Measurements from ENCODE around the gene ATP1A4. TPM values are rescaled to one million over a fixed set of nuclear protein-coding genes. Genes with fewer than 3 reads are reported as not detected.

The ATP1A4 gene
- polyA plus RNA-seq, 3 donors from 2014 or later, result not detected

DNA sequence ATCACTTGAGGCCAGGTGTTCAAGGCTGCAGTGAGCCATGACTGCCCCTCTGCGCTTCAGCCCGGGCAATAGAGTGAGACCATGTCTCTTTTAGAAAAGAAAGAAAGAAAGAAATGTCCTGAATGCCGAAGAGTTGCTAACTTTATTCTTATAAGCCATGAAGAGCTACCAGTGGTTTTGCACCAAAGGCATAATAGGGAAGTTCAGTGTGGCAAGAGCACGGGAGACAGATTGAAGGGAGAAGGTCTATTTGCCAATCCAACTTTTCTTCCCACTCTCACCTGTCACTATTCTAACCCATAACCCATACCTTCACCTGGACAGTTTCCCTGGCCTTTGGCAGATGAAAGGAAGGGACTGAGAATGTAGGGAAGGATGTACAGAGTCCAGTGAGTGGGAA, 49.4 kb downstream of the ATP1A4 start:
- Mint-ChIP-seq H3K4me3 (no peak overlapping the region), H3K4me1 (peaks cover 11 to 13% of the 10 kb centered on the region in 2 donors), H3K36me3 (no peaks in the 10 kb centered on the region), H3K9me3 (no peaks in the 10 kb centered on the region), H3K27me3 (ENCODE audit: low read depth in 3 of 3) (peaks cover 0 to 4% (median 2%) of the 10 kb centered on the region in 3 donors), H3K27ac (no peak overlapping the region)
- no peak for DNase-seq

DNA sequence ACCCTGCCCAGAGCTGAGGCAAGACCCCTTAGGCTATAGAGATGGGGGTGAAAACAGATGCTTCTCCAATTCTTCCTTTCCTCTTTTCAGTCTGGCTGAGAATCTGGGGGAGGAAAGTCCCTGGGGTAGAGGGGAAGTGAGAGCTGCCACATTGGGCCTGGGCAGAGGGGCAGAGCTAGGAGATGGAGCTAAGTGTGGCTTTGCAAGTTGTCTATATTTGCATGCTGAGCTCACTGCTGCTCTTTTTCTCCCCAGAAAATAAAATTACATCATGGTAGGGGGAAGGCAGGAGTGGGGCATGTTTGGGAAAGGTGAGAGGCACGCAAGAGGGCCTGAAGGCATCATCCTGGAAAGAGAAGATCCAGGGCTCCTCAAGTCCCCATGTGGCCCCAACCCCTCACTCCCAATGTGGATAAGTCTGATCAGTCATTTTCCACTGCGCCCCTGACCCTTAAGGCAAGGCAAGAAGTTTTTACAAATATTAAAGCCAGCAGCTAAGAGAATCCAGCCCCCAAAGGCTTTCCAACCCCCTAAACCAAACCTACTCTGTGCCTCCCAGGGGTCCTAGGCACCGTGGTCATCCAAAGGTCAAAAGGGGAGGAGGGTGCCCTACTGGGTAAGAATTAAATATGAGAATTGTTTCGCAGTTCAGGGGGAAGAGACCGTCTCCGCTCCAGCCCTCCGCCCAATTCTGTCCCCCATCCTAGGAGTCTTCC, 53.3 kb downstream of the ATP1A4 start:
- peak in 1 of 3 donors; percentile 2 for DNase-seq
- Mint-ChIP-seq H3K27me3 (ENCODE audit: low read depth in 3 of 3) (peaks cover 0 to 4% (median 0%) of the 10 kb centered on the region in 3 donors), H3K4me3 (peak overlapping the region; percentile 89 to 94 (median 90)), H3K36me3 (no peaks in the 10 kb centered on the region), H3K9me3 (no peaks in the 10 kb centered on the region), H3K4me1 (peaks cover 29 to 38% of the 10 kb centered on the region in 2 donors), H3K27ac (peak overlapping the region; percentile 68 to 84 (median 78))

DNA sequence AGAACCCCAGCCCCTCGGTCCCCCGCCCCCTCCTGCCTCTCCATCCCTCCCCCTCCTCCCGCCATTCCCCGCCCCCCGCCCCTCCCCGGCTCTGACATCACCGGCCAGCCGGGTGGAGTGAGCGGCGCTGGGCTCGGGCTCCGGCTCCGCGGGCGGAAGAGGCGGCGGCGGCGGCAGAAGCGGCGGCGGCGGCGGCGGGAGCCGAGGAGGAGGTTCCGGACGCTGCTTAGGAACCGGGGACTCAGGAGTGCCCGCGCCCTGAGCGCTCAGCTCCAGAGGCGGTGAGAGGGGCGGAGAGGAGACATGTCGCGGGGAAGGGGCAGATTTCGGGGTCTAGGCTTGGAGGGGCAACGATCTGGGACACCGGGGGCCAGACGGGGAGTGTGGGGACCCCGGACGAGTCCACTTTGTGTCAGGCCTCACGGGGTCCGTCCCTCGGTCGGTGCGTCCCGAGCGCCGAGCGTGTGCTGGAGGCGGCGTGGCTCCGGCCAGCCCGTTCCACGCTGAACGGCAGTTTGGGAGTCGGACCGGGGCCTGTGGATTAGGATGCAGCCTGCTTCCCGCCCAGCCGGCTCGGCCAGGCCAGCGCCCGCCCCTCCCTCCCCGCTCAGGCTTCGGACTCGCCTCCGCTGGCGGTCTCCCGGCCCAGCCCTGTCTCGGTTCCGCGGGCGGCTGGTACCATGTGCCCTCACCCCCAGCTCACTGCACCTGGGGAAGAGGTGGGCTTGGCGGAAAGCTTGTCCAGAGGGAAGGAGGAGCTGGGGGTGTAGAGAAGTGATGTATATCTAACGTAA, 54.0 kb downstream of the ATP1A4 start, which contains the start of gene PEA15:
PEA15 (plus strand) TSS at position 143 of the 794 bp plus-strand sequence. CDS start 6,161 bp downstream, outside the sequence.
- peaks cover 0 to 4% (median 0%) of the 10 kb centered on the region in 3 donors for H3K27me3 Mint-ChIP-seq (ENCODE audit: low read depth in 3 of 3)
- H3K4me3 Mint-ChIP-seq, result peak within 1 kb of the TSS; percentile 89 to 94 (median 90)
- peaks cover 34 to 46% of the 10 kb centered on the region in 2 donors for H3K4me1 Mint-ChIP-seq
- no peaks in the 10 kb centered on the region for H3K9me3 Mint-ChIP-seq
- no peaks in the 10 kb centered on the region for H3K36me3 Mint-ChIP-seq
- peak; percentile 68 to 72 (median 69) for DNase-seq
- H3K27ac Mint-ChIP-seq, result peak within 1 kb of the TSS; percentile 68 to 95 (median 88)

DNA sequence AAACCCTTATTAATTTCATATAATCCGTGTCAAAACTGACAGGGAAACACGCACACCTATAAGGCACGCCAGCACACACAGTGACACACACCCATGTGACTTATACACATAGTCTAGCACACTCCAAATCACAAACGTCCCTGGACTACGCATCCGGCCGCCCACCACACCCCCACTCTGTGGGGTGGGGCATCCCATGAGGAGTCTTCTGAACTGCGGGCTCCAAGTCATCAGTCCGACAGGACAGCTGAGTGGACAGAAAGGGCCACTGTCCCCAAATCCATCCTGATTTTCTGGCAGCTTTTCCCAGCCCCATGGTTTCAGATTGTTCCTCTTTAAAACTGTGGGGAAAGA, 54.6 kb downstream of the ATP1A4 start:
- Mint-ChIP-seq H3K9me3 (no peaks in the 10 kb centered on the region), H3K4me3 (peak overlapping the region; percentile 72 to 94 (median 89)), H3K27ac (peak overlapping the region; percentile 53 to 95 (median 76)), H3K36me3 (no peaks in the 10 kb centered on the region), H3K27me3 (ENCODE audit: low read depth in 3 of 3) (peaks cover 0 to 4% (median 0%) of the 10 kb centered on the region in 3 donors), H3K4me1 (peaks cover 34 to 46% of the 10 kb centered on the region in 2 donors)
- DNase-seq, result peak; percentile 19 to 33 (median 22)

DNA sequence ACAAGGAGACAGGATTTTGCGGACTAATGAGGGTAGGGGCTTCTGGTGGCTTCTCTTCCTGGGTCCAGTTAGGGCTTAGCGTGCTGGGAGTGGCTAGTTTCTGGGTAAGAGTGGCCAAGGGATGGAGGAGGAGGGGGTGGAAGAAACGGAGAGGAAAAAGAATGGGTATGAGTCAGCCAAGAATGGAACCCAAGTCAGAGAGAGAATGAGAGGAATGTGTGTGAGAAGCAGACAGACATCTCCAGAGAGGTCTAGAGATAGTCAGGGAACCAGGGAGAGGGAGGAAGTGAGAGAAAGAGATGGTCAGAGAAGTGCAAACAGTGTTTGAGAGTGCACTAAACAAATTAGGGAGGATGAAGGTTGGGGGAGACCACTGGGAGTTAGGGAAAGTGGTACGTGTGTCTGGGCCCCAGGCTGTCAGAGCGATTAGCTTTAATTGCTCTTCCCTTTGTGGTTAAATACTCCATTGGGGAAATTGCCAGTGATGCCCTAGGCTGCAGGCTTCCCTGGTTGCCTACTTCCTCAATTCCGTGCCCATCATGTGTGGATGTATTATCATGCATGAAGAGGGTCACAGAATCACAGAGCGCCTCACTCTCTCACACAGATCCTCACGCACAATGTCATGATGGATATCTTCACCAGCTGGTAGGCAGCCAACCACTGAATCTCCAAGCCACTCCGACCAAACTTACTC, 55.2 kb downstream of the ATP1A4 start:
- Mint-ChIP-seq H3K27me3 (ENCODE audit: low read depth in 3 of 3) (peaks cover 0 to 4% (median 1%) of the 10 kb centered on the region in 3 donors), H3K9me3 (no peaks in the 10 kb centered on the region), H3K4me1 (peaks cover 34 to 46% of the 10 kb centered on the region in 2 donors), H3K27ac (peak overlapping the region; percentile 53 to 95 (median 78)), H3K36me3 (no peaks in the 10 kb centered on the region), H3K4me3 (peak overlapping the region; percentile 17 to 94 (median 75))
- no peak for DNase-seq

DNA sequence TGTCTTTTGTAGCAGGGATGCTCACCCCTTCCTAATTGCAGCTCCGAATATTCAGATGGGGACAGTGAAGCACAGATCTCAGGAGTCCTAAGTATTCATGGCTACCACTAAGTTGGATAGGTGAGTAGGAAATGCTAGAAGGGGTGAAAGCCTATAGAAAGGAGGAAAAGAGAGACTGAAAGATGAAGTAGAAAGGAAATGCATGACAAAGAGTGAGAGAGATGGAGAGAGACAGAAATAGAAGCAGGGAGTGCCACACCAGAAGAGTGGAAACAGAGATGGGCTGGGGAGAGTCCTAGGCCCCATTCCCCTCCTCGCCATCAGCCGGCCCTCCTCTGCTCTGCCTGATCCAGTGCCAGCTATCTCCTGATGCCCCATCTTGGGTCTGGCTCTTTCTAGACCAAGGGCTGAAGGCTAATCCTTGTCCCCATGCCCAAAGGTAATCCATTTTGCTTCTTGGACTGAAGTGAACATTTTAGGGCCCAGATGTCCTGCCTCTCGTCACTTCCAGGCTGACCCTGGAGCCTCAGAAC, 55.8 kb downstream of the ATP1A4 start:
- H3K27me3 Mint-ChIP-seq (ENCODE audit: low read depth in 3 of 3), result peaks cover 0 to 4% (median 3%) of the 10 kb centered on the region in 3 donors
- peak overlapping the region in 4 of 5 donors; percentile 72 to 94 (median 84) for H3K4me3 Mint-ChIP-seq
- H3K36me3 Mint-ChIP-seq, result peaks cover 0 to 6% (median 2%) of the 10 kb centered on the region in 3 donors
- H3K9me3 Mint-ChIP-seq, result no peaks in the 10 kb centered on the region
- H3K4me1 Mint-ChIP-seq, result peaks cover 34 to 46% of the 10 kb centered on the region in 2 donors
- DNase-seq, result no peak
- peak overlapping the region; percentile 53 to 95 (median 78) for H3K27ac Mint-ChIP-seq

DNA sequence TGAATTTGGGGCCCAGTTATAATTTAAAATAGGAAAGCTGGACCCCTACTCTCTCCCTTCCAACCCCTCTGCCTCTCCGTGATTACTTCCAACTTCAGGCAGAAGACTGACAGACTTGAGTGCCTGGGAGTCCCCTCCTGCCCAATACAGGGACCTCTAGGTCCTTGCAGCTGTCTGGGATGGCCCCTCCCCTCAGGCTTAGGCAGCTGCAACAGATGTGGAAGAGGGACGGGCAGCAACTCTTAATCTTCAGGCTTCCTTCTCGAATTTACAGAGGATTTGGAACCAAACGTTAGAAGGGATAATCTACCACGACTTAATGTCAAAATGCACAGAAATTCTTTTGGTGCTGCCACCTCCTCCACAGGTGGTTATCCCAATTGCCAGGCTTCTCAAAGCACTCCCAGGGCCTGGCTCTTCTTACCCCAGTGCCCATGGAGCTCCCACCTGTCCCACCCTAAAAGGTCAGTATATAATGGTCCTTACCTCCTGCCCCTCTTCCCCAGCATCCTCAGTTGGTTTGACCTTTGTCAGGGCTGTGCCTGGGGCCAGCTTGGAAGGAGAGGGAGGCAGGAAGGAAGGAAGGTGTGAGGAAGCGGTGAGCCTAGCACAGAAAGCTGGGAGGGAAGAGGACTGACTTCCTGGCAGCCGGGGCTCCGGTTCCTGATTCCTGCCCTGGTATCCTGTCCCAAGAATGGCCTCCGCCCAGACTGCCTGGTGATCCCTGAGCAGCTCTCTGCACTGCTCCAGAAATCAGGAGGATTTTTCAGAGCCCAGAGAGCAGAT, 56.6 kb downstream of the ATP1A4 start:
- H3K27ac Mint-ChIP-seq, result peak overlapping the region; percentile 26 to 95 (median 45)
- DNase-seq, result no peak
- H3K4me3 Mint-ChIP-seq, result peak overlapping the region in 1 of 5 donors; percentile 29
- H3K9me3 Mint-ChIP-seq, result no peaks in the 10 kb centered on the region
- H3K27me3 Mint-ChIP-seq (ENCODE audit: low read depth in 3 of 3), result peaks cover 0 to 4% (median 2%) of the 10 kb centered on the region in 3 donors
- peaks cover 0 to 10% (median 4%) of the 10 kb centered on the region in 3 donors for H3K36me3 Mint-ChIP-seq
- H3K4me1 Mint-ChIP-seq, result peaks cover 34 to 46% of the 10 kb centered on the region in 2 donors

DNA sequence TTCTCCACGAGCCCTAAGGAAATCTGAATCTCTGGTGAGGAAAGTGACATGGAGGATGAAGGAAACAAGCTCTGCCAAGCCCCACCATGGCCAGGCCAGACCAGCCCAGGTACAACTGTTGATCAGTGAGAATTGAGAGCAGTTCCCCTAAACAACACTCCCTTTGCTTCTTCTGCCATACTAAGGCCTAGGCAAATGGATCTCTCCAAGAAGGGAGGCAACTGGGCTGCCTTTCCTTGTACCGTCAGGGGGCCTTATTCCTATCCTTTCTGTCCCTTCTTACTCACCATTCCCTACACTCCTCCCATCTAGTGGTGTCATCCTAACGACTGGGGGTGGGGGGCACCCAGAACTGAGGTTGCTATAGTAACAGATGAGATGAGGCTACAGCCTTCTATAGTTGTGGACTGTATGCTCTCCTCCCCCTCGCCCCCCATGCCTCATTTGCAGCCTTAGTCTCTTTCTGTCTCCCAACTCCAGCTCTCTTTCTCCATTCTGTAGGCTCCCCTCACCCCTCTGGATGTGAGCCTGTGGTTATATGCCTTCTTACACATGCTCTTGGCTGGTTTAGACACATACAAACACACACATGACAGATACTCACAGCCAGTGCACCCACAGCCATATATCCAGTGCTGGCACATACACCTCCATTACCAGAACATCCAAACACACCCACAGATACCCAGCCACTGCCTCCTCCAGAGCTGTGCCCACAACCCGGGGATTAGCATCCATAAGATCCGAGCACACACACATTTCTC, 57.3 kb downstream of the ATP1A4 start:
- Mint-ChIP-seq H3K4me3 (no peak overlapping the region), H3K27ac (peak overlapping the region in 5 of 6 donors; percentile 37 to 75 (median 53)), H3K27me3 (ENCODE audit: low read depth in 3 of 3) (peaks cover 0 to 4% (median 2%) of the 10 kb centered on the region in 3 donors), H3K9me3 (no peaks in the 10 kb centered on the region), H3K36me3 (peaks cover 0 to 17% (median 8%) of the 10 kb centered on the region in 3 donors), H3K4me1 (peaks cover 34 to 46% of the 10 kb centered on the region in 2 donors)
- DNase-seq, result no peak

DNA sequence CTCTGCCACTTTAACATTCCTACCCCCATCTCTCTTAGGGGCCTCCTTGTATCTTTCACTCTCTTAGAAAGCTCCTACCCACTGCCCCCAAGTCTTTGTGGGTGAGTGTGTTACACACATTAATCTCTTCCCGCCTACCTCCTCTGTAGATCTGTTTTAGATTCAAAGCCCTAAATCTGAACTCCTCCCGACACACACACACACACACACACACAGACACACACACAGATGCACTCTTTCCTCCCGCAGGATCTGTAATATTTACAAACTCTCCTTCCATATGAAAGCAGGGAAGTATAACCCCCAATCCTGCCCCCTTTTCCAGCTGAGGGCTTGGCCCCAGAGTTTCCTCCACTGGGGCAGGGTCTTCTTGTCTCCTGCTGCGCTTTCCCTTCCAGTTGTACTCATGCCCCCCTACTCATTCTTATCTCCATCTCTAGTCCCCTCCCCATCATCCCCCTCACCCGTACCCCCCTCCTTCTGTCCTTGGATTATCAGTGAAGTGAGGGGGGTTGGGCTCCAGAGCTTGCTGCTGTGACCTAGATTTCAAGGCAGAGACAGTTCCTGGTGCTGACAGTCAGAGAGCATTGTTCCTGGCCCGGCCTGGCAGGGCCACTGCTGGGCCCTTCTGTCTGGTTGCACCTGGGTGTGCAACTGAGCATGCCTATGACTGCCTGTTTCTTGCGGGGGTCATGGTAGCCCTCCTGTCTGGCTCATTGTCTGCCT, 58.1 kb downstream of the ATP1A4 start:
- Mint-ChIP-seq H3K9me3 (no peaks in the 10 kb centered on the region), H3K4me1 (peaks cover 27 to 38% of the 10 kb centered on the region in 2 donors), H3K27ac (peak overlapping the region in 5 of 6 donors; percentile 4 to 75 (median 44)), H3K27me3 (ENCODE audit: low read depth in 3 of 3) (peaks cover 0 to 4% (median 2%) of the 10 kb centered on the region in 3 donors), H3K4me3 (no peak overlapping the region), H3K36me3 (peaks cover 3 to 17% (median 11%) of the 10 kb centered on the region in 3 donors)
- no peak for DNase-seq

DNA sequence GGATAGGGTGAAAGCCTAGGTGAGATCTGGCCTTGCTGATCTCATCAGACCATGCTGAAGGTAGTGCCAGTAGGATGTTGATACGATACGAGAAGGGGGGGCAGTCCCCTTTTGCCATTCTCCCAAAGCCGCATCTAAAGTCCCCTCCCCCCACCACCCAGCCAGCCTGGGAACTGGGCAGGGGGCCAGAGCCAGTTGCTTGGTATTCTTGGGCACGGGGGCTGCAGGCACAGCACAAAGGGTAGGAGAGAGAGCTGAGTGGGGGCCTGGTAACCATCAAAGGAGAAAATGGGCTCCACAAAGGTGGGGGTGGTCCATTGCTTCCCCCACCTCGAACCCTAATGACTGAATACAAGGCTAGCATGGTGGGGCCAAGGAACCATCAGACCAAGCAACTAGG, 59.2 kb downstream of the ATP1A4 start:
- peaks cover 6 to 22% (median 11%) of the 10 kb centered on the region in 3 donors for H3K36me3 Mint-ChIP-seq
- H3K4me3 Mint-ChIP-seq, result no peak overlapping the region
- H3K9me3 Mint-ChIP-seq, result no peaks in the 10 kb centered on the region
- peaks cover 21 to 35% of the 10 kb centered on the region in 2 donors for H3K4me1 Mint-ChIP-seq
- H3K27ac Mint-ChIP-seq, result peak overlapping the region in 2 of 6 donors; percentile 4 to 15
- peaks cover 0 to 4% (median 0%) of the 10 kb centered on the region in 3 donors for H3K27me3 Mint-ChIP-seq (ENCODE audit: low read depth in 3 of 3)
- no peak for DNase-seq

DNA sequence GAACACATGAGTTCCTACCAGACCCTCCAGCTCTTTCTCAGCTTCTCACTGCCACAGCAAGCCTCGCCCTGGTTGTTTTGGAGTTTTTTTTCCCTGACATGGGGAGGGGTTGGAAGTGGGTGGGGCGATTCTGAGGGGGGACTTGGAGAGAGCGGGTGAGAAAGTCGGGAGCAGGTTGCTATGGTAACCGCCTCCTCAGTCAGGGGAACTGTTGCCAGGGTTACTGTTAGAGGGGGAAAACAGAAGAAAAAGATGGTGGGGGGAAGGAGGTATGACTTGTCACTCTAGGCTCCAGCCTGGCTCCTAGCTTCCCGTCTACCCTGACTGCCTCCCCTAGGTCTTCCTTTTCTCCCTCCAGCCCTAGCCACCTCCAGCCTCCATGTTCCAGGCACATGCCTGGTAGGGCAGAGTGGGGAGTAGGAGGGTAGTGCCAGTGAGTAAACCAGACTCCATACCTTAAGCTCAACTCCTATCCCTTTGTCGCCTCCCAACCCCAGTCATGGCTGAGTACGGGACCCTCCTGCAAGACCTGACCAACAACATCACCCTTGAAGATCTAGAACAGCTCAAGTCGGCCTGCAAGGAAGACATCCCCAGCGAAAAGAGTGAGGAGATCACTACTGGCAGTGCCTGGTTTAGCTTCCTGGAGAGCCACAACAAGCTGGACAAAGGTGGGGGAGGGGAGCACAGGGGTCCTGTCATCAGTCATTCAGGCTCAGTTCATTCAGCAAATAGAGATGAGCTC, 59.8 kb downstream of the ATP1A4 start:
- peaks cover 18 to 31% of the 10 kb centered on the region in 2 donors for H3K4me1 Mint-ChIP-seq
- no peak overlapping the region for H3K27ac Mint-ChIP-seq
- DNase-seq, result no peak
- H3K9me3 Mint-ChIP-seq, result no peaks in the 10 kb centered on the region
- peaks cover 0 to 4% (median 0%) of the 10 kb centered on the region in 3 donors for H3K27me3 Mint-ChIP-seq (ENCODE audit: low read depth in 3 of 3)
- peaks cover 11 to 29% (median 11%) of the 10 kb centered on the region in 3 donors for H3K36me3 Mint-ChIP-seq
- H3K4me3 Mint-ChIP-seq, result no peak overlapping the region
